ENCODE measurements around the gene BZW2.
"Not testable (repeated sequence)": the region's sequence is repeated elsewhere in the genome, so short reads cannot be mapped to it uniquely, and the experiment has no call there.

The BZW2 gene

DNA sequence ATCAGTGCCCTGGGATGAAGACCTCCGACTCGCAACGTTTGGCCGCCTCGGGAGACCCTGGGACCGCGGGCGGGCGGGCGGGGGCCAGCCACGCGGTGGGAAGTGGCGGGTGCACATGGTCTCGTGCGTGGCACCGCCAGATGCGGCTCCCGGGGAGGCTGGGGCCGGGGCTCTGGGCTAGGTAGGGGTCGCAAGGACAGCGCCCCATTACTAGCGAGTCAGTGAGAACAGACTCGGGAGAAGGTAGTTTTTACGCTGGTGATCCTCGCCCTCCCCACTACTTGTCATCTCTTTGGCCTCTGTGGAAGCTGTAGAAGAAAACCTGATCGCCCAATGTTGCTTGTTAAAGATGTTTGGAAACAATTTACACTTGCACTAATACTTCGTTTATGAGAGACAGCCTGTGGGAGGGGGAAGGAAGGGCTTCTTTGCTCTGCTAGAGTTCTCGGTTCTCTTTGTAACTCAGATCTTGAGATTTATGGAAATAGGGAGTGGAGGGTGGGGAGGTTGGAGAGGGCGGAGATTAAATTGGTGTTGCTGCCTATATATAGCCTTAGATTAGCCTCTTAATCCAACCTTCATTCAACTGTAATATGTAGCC, 591 bp downstream of the BZW2 start:
- no peak for DNase-seq

DNA sequence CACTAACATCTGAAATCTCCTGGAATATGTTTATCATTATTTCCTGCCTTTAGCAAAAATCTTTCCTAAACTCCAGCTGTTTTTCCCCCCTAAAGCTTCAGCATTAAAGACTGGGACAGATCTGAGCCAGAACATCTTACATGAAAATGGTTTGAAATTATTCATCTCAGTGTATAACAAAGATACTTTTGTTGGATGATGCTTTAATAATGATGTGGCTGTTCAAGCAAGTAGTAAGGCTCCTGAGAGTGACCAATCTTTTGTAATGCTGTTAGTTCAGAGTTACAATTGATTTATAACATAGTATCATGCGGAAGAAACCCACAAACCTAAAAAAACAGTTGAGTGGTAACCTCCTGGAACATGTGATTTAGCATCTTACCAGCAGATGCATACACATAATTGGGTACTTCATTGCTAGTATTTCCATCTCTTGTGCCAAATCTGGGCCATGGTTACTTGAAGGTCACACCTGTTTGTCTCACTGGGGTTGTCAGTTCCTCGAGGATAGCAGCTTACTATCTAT, 1.5 kb downstream of the BZW2 start:
- DNase-seq: no peak

DNA sequence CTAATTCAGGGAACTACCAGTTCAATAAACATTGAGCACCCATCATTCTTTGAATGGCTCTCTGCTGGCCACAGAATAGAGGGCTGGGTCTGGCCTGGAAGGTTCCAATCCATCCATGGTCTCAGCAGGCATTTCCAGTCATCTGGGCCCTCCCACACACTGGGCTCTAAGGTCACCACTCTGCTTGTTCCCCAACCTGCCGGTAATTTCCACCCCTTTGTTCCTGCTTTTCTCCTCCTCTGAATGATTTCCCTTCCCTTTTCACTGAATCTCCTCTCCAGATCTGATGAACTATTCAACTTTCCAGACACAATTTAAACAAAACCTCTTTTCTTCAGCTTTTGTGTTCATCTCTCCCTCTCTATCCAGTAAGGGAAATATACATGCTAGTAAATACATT, 2.6 kb downstream of the BZW2 start:
- DNase-seq: no peak

DNA sequence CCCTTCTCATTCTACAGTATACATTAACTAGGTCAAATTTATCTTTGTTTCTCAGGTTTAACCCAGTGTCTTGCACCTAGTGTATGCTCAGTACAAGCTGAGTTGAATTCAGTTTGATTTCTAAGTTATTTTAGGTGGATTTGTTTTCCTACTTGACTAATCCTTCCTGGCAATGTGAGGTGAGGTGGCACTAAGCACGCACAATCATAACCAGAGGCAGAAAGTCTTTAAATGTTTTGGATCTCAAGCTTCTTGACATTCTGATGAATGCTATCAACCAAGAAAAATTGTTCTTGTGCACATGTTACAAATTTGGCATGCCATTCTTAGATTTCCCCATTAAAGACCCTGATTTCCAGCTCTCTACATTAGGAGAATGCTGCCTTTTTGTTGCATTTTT, 3.2 kb downstream of the BZW2 start:
- no peak for DNase-seq

DNA sequence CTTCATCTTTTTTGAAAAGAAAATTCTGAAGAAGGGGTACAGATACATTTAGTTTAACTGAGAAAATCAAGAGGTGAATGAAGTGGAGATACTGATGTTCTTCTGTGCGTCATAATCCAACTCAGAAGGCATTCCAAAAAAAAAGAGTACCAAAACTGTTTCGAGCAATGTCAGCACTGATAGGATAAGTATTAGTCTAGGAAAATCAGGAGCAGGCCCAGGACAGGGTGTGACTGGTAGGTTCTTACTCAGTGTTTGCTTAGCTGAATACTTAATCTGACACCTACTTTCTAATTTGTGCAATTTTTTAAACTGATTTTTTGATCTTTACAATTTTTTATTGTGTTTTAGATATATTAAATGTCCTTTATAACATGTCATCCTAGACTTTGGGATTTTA, 4.3 kb downstream of the BZW2 start:
- DNase-seq: no peak

DNA sequence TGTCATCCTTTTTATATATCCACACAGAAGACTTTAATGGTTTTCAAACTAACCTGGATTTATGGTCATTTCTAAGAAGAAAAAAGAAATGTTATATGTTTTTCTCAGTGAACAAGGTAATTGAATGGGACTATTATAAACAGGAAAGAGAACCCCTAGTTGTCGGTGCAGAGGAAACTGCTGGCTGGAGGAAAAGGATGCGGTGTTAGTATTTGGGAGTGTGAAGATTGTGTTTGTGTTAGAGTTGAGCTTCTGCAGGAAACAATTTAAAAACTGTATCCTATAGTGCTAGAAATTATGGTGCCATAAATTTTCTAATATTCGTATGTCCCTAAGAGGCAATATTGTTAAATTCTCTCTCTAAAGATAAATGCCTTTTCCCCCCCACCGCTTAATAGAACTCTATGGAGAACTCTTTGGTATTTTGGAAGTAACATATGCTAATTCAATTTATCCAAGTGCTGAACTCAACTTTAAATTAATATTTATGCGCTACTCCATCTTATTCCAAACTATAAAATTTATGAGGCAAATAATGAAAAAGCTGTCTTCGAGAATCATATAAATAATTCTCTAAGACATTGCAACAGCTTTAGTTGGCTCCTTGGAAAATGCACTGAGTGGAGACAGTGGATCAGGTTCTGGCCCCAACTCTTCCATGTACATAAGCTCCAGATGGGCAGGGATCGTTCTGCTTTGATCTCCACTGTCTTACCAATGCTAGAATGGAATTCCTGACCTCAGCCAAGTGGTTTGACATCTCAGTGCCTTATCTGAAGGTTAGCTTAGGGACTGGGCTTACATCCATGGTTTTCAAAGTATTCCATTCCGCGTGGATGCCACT, 5.6 kb downstream of the BZW2 start:
- no peak for DNase-seq

DNA sequence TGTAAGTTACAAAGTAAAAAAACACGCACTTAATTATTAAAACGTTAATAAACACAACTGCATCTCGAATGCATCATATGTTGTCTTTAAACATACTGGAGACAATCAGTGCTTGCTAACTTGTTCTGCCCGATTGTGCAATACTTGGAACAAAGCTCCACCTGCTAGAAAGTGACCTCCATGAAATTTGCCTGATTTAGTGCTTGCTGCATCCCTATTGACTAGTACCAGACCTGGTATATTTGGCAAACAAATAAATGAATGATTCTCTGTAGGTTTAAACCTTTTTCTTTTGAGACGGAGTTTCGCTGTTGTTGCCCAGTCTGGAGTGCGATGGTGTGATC, 6.2 kb downstream of the BZW2 start:
- no peak for DNase-seq

DNA sequence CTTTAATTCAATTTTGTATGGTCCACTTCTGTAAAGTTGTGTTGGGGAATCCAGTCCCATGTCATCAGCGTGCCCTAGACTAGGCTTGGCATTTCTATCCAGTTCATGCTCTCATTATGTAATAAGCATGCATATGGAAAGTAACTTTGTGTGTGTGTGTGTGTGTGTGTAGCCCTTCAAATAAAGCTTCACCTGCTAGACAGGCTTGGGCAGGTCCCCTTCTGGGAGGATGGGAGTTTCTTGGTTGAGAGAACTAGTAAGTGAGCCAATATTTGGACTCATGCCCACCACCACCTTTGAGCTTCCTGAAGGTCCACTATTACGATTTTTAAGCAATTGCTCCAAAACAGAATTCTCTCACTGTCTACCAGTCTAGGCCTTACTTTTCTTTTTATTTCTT, 6.9 kb downstream of the BZW2 start:
- DNase-seq: no peak

DNA sequence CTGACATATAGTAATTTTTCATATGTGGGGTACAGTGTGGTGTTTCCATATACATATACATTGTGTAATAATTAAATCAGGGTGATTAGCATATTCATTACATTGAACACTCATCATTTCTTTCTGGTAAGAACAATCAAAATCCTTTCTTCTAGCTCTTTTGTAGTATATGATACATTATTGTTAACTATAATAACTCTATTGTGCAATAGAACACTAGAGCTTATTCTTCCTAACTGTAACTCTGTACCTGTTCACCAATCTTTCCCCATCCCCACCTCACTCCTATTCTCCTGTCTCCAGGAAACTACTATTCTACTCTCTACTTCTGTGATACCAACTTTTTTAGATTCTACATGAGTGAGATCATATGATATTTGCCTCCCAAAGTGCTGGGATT, 9.4 kb downstream of the BZW2 start:
- no peak for DNase-seq

DNA sequence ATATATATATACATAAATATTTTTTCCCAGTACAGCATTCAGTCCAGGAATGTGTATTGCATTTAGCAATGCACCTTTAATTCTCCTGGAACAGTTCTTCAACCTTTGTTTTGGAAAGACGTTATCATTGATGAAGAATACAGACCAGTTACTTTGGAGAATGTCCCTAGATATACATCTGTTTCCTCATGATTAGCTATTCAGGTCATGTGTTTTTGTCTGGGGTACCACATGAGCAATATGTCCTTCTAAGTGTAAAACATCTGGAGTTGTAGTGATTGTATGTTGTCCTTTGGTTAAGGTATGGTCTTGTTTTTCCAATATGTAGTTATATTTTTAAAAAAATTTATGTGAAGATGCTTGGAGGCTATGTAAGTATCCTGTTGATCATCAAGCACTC, 10.2 kb downstream of the BZW2 start:
- no peak for DNase-seq

DNA sequence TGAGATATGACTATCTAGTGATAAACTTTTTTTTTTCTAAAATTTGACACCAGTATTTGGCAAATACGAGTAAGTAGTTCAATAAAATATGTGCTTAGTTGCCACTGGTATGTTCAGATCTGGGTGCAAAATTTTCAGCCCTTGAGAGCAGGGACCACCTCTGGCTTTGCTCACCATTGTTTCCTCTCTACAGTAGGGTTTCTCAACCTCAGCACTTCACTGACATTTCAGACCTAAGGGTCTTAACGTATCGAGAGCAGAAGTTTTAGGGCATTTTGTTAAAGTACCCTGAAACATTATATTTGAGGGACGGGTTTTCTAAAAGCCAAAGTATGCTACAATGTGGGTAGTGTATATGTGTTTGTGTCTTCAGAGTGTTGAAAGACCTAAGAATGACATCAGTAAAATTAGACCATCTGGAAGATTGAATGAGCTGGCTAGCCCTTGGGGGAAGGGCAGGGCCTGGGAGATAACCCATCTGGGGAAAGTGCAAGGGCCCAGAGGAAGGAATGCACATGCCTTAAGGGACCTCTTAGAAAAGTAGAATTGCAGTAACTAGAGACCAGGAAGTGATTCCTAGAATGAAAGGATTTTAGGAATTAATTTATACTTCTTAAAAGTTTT, 11.8 kb downstream of the BZW2 start:
- DNase-seq: no peak

DNA sequence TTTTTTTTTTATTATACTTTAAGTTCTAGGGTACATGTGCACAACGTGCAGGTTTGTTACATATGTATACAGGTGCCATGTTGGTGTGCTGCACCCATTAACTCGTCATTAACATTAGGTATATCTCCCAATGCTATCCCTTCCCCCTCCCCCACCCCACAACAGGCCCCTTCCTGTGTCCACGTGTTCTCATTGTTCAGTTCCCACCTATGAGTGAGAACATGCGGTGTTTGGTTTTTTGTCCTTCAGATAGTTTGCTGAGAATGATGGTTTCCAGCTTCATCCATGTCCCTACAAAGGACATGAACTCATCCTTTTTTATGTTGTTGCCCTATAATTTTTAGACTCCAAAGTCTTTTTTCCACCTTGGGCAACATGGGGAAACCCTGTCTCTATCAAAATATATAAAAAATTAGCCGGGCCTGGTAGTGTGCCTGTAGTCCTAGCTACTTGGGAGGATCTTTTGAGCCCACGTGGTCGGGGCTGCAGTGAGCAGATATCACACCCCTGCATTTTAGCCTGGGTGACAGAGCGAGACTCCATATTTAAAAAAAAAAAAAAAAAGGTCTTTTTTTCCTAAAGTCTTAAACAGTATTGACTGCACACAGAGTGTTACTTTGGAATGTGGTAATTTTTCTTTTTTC, 14.0 kb downstream of the BZW2 start:
- DNase-seq: not testable (repeated sequence)

DNA sequence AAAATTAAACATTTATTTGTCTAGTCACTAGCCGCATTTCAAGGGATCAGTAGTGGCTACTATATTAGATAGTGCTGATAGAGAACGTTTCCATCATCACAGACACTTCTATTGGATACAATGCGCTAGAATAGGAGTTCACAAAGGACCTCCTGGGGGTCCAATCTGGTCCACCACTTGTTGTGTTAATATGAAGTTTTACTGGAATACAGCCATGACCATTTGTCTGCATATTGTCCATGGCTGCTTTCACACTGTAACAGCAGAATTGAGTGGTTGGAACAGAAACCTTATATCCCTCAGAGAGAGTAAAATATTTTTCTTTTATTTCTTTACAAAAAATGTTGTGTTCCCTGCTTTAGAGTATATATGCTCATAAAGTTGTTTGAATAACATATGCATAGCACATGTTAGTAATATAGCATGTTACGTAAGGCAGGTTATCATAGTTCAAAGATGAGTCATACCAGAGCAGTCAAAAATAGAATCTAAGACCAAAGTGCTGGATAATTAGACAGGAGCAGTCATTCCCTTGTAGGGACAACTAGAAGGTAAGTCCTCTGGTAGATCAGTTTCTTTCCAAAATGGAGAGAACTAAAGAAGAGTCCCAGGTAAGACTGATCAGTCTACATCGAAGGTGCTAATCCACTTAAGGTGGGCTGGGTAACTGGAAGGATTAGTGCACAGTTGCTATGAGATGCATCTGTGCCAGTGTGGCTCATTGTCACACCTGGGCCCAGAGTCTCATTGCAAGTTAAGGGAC, 14.9 kb downstream of the BZW2 start:
- DNase-seq: no peak

DNA sequence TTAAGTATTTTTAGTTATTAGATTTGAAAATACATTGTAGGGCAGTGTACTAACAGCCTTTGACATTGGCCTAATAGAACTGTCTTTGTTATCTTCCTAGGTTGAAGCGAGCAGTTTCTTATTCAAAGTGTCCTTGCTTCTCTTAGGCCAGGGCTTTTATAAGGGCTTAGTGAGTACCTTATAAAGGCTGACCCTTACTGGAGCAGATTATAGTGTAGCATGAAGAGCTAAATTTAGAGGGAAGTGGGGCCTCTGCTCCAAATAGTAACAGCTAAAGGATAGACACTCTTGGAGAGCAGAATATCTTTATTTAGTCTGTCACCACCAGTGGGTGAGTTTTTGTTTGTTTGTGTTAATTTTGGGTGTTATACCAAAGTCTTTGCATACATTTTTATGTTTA, 15.9 kb downstream of the BZW2 start:
- DNase-seq: no peak

DNA sequence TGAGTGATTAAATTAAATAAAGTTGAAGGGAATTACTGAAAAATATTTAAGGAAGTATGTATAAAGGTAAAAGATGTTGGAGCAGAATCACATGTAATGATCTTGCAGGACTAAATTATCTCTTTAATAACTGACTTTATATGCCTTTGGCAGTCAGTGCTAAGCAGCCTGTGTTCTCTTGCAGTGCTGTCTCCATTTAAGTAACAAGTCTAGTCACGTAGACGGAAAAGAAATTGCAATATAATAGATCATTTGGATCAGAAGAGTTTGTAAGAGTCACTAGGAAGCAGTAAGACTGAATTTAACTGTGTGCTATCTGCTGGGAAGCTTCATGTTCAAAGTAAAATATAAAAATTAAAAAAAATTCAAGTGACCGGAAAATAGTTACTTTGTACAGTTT, 21.4 kb downstream of the BZW2 start:
- no peak for DNase-seq

DNA sequence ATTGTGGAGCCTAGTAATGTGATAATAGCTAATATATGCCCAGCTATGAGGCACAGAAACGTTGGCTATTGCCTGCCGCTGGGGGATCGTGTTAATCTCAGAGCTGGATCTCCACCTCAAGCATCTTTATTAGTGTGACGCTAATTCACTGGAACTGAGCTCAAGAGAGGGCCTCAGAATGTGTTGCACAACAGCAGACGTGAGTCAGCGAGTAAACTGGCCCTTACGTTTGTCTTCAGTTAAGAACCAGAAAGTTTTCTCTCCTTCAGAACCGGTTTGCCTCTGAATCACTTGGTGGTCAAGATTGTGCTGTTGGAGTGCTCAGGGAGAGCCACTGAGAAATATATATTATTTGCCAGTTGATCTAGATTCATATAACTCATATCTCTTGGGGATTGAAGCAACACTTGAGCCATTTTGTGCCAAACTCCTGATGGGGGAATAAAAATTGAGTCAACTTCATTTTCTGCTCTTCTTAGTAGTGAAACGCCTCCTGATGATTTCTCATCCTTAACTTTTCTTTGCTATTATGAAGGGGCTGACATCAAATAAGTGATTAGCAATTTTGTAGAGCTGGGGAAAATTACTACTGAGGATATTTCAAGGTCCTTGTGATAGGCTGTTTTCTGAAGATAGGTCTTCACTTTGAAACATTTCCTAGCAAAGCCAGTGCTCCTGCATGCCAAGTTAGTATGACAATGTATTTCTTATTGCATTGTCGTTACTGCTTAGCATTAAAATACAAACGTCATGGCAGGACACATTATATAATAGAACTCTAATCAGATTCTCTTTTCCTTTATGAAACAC, 22.3 kb downstream of the BZW2 start:
- no peak for DNase-seq

DNA sequence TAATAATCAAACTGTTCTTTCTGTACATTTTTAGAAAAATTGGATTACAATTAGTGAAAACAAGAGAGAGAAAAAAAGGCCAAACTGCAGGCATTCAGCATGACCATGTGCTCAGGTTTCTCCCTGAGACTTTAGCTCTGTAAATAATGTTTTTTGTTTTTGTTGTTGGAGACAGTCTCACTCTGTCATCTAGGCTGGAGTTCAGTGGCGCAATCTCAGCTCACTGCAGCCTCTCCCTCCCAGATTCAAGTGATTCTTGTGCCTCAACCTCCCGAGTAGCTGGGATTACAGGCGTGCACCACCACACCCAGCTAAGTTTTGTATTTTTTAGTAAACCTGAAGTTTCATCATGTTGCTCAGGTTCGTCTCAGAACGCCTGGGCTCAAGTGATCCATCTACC, 23.0 kb downstream of the BZW2 start:
- no peak for DNase-seq

DNA sequence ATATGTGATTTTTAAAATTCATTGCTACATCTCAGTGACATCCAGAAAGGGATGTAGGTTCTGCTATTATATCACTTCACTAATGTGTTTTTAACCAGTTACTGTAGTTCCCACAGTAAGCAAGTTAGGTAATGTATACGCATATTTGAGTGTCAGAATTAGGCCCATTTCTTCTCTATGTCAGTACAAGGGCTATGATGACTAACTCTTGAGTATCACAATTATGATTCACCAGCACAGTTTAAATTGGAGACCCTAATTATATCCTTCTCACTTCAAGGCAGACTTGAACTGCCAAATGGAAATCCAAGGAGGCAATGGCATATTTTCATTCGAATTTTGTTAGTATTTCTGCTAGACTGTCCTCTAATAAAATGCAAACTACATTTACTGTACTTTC, 23.6 kb downstream of the BZW2 start:
- no peak for DNase-seq

DNA sequence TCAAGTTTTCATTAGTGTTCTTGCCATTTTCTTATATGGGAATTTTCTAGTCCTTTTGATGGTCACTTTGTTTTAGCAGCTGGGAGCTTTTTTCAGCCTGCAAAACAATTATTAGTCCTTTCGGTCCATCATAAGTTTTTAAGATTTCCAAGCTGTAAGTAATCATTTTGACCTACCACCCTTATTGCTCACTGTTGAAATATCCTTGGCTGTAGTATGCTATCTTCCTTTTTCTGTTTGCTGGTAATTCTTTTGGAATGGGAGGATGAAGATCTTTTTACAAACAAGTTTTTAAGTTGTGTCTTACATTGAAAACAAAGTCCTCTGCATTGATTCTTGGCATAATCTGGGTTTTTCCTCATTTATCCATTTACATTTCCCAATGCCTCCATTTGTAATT, 24.0 kb downstream of the BZW2 start:
- no peak for DNase-seq

DNA sequence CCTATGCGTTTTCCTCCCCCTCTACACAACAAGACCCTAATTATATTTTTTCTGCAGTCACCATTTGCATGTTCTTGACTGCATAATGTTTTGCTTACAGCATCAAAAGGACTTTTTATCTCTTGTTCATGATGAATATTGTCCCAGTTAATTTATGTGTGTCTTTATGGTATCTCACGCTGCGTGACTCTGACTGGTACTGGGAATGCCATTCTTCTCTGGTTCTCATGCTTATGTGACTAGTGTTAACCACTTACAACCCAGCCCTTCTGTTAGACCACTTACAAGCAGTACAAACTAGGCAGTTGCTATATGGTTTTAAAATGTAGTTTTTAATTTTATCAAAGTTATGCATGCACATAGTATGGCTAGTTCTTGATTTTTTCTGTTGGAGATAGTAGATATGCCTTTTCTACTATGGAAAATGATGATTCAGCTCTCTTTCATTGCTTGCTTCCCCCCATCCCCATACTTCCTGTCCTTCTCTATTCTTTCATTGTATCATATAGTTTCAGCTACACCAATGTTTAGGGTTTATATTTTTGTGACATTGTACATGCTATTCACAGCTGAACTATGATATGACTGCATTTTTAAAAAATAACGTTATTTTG, 24.9 kb downstream of the BZW2 start:
- no peak for DNase-seq

DNA sequence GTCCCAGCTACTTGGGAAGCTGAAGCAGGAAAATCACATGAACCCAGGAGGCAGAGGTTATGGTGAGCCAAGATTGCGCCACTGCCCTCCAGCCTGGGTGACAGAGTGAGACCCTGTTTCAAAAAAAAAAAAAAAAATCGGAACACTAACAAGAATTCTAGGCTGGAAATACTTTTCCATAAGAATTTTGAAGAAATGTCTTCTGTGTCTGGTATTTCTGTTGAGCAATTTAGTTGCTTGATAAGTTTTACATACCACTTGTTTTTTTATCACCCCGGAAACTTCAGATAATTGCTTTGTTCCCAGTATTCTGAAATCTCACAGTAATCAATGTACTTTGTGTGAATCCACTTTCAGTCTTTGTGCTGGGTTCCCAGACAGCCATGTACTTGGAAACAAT, 25.8 kb downstream of the BZW2 start:
- DNase-seq: no peak

DNA sequence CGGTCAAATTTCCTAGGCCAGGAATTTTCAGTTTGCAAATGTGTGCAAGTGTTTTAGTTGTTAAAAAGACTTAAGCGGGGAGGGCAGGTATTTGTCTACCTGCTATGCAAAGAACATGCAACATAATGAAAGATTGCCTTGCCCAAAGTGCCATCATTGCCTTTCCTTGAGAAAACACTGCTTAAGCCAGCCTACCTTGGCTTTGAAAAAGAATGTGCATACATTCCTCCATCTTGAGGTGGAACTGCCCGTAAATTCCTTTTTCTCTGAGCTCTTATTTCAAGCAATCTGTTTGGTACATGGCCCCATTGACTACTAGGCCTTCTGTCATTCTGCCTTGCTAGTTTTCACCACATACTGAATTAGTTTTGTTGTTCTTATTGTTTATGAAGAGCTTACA, 29.3 kb downstream of the BZW2 start:
- no peak for DNase-seq

Data from midbrain (tissue), 1 donor.